Esophagus muscularis mucosa (tissue), 3 donors: ENCODE data around the gene ZFC3H1.

Experiments
- CTCF ChIP-seq, 3 experiments: fragments of 200-600 bp in 2 of 3; fragments of 450-650 bp in 1 of 3; sonication (generic) in 2 of 3; IDR thresholded peaks; one replicate each; pipeline ENCODE4 v1.5.1; 2017 to 2019; ENCODE audit warnings: antibody characterized with exemption in 3 of 3, mild to moderate bottlenecking in 2 of 3, moderate library complexity in 1 of 3
- POLR2AphosphoS5 ChIP-seq, 2 donors: sonication (generic); formaldehyde crosslinking; IDR thresholded peaks; one replicate each; pipeline ENCODE4 v1.6.1; 2017; ENCODE audit warnings: antibody characterized with exemption in 2 of 2

- TF ChIP-seq POLR2AphosphoS5 (IDR thresholded peaks at IDR 0.05), result no peak
- no peak for TF ChIP-seq CTCF (IDR thresholded peaks at IDR 0.05)
Measured at GRCh38 chr12:71566655-71567054, 97.0 kb downstream of the ZFC3H1 start.
